ENCODE measurements around the gene CD1D.
"Not testable (repeated sequence)": the region's sequence is repeated elsewhere in the genome, so short reads cannot be mapped to it uniquely, and the experiment has no call there.

The CD1D gene

GRCh38 chr1:158153746-158154444 is 26.8 kb upstream of the CD1D start:
- Mint-ChIP-seq H3K9me3 (no peaks in the 10 kb centered on the region), H3K4me3 (no peak overlapping the region), H3K27me3 (peaks cover 41 to 47% of the 10 kb centered on the region in 2 donors), H3K4me1 (ENCODE audit: low read depth in 2 of 2) (peaks cover 14 to 21% of the 10 kb centered on the region in 2 donors), H3K36me3 (ENCODE audit: insufficient read depth) (peaks cover 7% of the 10 kb centered on the region), H3K27ac (no peak overlapping the region)
- ATAC-seq (replicated peaks), result no peak
- no peak for DNase-seq

DNA sequence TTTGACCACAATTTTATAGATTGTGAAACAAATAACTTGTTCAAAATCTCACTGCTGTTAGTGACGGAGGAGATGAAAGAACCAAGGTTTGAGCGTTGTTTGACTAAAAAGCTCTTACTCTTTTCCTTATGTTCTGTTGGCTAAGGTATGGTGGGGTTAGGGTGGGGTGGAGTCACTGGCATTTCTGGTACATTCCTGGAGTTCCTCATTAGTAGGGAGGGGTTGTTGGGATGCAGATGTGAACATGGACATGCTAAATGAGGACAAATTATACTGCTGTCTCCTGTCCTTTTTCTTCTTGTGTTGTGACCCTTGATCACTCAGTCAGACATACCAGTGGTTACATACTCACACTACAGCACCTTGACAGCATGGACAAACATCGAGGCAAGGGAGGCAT is 26.2 kb upstream of the CD1D start:
- no peak for ATAC-seq (replicated peaks)
- peaks cover 4% of the 10 kb centered on the region for H3K36me3 Mint-ChIP-seq (ENCODE audit: insufficient read depth)
- DNase-seq, result no peak
- H3K4me1 Mint-ChIP-seq (ENCODE audit: low read depth in 2 of 2), result peaks cover 10 to 15% of the 10 kb centered on the region in 2 donors
- no peak overlapping the region for H3K27ac Mint-ChIP-seq
- no peaks in the 10 kb centered on the region for H3K9me3 Mint-ChIP-seq
- H3K4me3 Mint-ChIP-seq, result no peak overlapping the region
- peaks cover 41 to 49% of the 10 kb centered on the region in 2 donors for H3K27me3 Mint-ChIP-seq

GRCh38 chr1:158155673-158156072 is 25.0 kb upstream of the CD1D start:
- DNase-seq (no peak), ATAC-seq (replicated peaks) (no peak)
- Mint-ChIP-seq H3K27ac (no peak overlapping the region), H3K4me1 (ENCODE audit: low read depth in 2 of 2) (peaks cover under 1 to 3% of the 10 kb centered on the region in 2 donors), H3K9me3 (no peaks in the 10 kb centered on the region), H3K4me3 (no peak overlapping the region), H3K27me3 (peaks cover 47 to 57% of the 10 kb centered on the region in 2 donors), H3K36me3 (ENCODE audit: insufficient read depth) (no peaks in the 10 kb centered on the region)

- Mint-ChIP-seq H3K36me3 (ENCODE audit: insufficient read depth) (no peaks in the 10 kb centered on the region), H3K27ac (no peak overlapping the region), H3K27me3 (peaks cover 70 to 83% of the 10 kb centered on the region in 2 donors), H3K4me3 (no peak overlapping the region), H3K9me3 (no peaks in the 10 kb centered on the region), H3K4me1 (ENCODE audit: low read depth in 2 of 2) (no peaks in the 10 kb centered on the region)
- ATAC-seq (replicated peaks) (no peak), DNase-seq (no peak)
Measured at GRCh38 chr1:158159597-158159996, 21.1 kb upstream of the CD1D start.

DNA sequence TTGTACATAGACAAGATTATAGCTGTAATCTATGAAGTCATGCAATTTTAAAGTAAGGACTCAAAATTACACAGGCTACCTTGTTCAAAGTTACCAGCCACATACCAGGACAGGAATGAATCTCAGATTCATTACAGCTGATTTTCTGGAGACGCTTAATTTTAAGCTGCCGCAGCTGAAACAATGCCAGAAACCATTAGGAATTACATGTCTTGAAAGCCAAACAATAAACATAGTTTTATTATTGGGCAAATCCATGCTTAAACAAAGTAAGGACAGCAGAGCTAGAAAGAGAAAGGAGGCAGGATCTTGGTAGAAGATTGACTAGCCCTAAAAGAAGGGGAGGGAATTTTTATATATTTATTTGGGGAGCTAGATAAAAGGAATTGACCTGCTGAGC is 19.2 kb upstream of the CD1D start:
- Mint-ChIP-seq H3K4me3 (no peak overlapping the region), H3K9me3 (no peaks in the 10 kb centered on the region), H3K27ac (no peak overlapping the region), H3K4me1 (ENCODE audit: low read depth in 2 of 2) (no peaks in the 10 kb centered on the region), H3K36me3 (ENCODE audit: insufficient read depth) (no peaks in the 10 kb centered on the region), H3K27me3 (peaks cover 79 to 83% of the 10 kb centered on the region in 2 donors)
- ATAC-seq (replicated peaks) (no peak), DNase-seq (no peak)

GRCh38 chr1:158163000-158163947 is 17.4 kb upstream of the CD1D start:
- Mint-ChIP-seq H3K4me3 (no peak overlapping the region), H3K27ac (no peak overlapping the region), H3K36me3 (ENCODE audit: insufficient read depth) (no peaks in the 10 kb centered on the region), H3K9me3 (no peaks in the 10 kb centered on the region), H3K4me1 (ENCODE audit: low read depth in 2 of 2) (no peaks in the 10 kb centered on the region), H3K27me3 (peaks cover 73 to 83% of the 10 kb centered on the region in 2 donors)
- no peak for ATAC-seq (replicated peaks)
- DNase-seq, result no peak

DNA sequence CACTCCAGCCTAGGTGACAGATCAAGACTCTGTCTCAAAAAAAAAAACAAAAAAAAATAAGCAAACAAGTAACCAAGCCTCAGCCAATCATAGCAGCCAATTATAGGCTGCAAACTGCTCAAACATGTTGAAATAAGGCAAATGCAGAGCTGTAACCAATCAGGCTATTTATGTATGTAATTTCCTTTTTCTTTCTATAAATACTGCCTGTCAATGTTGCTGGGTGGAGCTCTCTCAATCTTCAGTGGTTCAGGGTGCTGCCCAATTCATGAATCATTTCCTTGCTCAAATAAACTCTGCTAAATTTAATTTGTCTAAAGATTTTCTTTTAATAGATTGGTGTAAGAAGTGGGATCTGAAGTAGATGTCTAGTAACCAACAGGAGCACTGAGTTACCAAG is 11.6 kb upstream of the CD1D start:
- no peak for DNase-seq
- Mint-ChIP-seq H3K9me3 (no peaks in the 10 kb centered on the region), H3K27ac (no peak overlapping the region), H3K4me3 (no peak overlapping the region), H3K4me1 (ENCODE audit: low read depth in 2 of 2) (no peaks in the 10 kb centered on the region), H3K36me3 (ENCODE audit: insufficient read depth) (no peaks in the 10 kb centered on the region), H3K27me3 (peaks cover 54 to 60% of the 10 kb centered on the region in 2 donors)
- no peak for ATAC-seq (replicated peaks)

DNA sequence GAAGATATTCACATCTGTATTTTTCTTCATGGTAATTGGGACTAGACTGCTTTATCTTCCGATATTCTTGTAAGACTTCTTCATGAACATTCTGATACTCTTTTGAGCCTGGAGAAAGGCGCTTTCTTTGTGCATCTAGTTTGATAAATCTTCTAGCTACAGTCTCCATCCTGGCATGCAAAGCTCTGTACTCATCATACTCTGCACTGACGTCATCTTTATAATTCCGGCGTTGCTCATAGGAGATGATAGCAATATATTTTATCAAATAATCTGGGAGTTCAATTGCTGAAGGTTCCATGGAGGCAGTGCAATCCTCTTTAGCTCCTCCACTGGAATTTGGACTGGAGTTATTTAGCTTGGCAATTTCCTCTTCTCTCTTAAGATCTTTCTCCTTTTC is 4.8 kb upstream of the CD1D start:
- H3K27ac Mint-ChIP-seq; H3K4me1 Mint-ChIP-seq (ENCODE audit: low read depth in 2 of 2); H3K36me3 Mint-ChIP-seq (ENCODE audit: insufficient read depth); H3K9me3 Mint-ChIP-seq; DNase-seq; ATAC-seq (replicated peaks); H3K4me3 Mint-ChIP-seq: not testable (repeated sequence)
- peaks cover 69 to 76% of the 10 kb centered on the region in 2 donors for H3K27me3 Mint-ChIP-seq

GRCh38 chr1:158176399-158176798 is 4.3 kb upstream of the CD1D start:
- H3K9me3 Mint-ChIP-seq, result no peaks in the 10 kb centered on the region
- DNase-seq (no peak), ATAC-seq (replicated peaks) (no peak)
- no peak overlapping the region for H3K4me3 Mint-ChIP-seq
- H3K4me1 Mint-ChIP-seq (ENCODE audit: low read depth in 2 of 2), result peaks cover 5 to 10% of the 10 kb centered on the region in 2 donors
- H3K27me3 Mint-ChIP-seq, result peaks cover 71 to 80% of the 10 kb centered on the region in 2 donors
- no peak overlapping the region for H3K27ac Mint-ChIP-seq
- H3K36me3 Mint-ChIP-seq (ENCODE audit: insufficient read depth), result no peaks in the 10 kb centered on the region

DNA sequence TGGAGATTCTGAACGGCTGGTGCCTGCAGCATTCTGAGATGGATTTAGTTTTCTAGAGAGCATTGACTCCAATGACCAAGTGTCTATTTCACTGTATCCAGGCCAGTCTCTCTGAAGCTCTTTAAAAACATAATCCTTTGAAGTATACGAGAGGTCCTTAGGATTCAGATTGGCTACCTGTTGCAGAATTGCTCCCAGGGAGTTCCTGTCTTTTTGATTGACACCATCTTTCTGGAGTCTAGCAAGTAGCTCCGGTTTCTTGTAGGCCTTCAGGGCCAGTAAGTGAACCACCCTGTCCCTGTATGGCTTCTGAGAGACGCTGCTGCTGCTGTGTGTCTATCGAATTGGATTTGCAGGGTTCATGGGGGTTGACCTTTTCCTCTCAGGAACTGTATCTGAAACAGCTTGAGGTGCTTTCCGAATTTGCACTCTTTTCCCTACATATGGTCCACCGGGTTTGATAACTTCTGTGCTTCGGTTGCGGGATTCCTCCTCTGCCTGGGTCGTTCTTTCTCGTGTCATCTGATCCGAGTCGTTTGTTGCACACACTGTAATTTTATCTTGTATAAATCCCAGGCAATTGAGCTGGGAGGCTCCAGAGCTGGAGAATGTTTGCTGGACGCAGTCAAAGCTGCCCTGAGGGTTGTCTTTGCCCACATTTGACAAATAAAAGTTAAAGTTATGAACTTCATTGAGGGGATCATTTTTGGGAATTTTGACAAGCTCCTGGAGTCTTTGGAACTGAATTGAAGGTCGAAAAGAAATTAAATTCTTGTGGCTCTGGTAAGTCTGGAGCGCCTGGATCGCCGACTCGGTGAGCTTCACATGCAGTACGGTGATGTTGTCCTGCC is 3.6 kb upstream of the CD1D start:
- H3K4me3 Mint-ChIP-seq; ATAC-seq (replicated peaks); H3K9me3 Mint-ChIP-seq; H3K36me3 Mint-ChIP-seq (ENCODE audit: insufficient read depth); H3K27ac Mint-ChIP-seq; DNase-seq: not testable (repeated sequence)
- peaks cover 9 to 10% of the 10 kb centered on the region in 2 donors for H3K4me1 Mint-ChIP-seq (ENCODE audit: low read depth in 2 of 2)
- H3K27me3 Mint-ChIP-seq, result peaks cover 77 to 87% of the 10 kb centered on the region in 2 donors

- no peak for DNase-seq
- H3K27me3 Mint-ChIP-seq, result peaks cover 82 to 91% of the 10 kb centered on the region in 2 donors
- H3K4me3 Mint-ChIP-seq, result peak overlapping the region in 1 of 2 donors; percentile 9
- ATAC-seq (replicated peaks), result peak; percentile 53
- H3K4me1 Mint-ChIP-seq (ENCODE audit: low read depth in 2 of 2), result peaks cover 9 to 10% of the 10 kb centered on the region in 2 donors
- no peak overlapping the region for H3K27ac Mint-ChIP-seq
- no peaks in the 10 kb centered on the region for H3K36me3 Mint-ChIP-seq (ENCODE audit: insufficient read depth)
- no peaks in the 10 kb centered on the region for H3K9me3 Mint-ChIP-seq
Measured at GRCh38 chr1:158177700-158178450, 2.8 kb upstream of the CD1D start.

GRCh38 chr1:158179301-158180041 is 1.2 kb upstream of the CD1D start:
- Mint-ChIP-seq H3K9me3 (no peaks in the 10 kb centered on the region), H3K4me3 (peak overlapping the region in 1 of 2 donors; percentile 17), H3K36me3 (ENCODE audit: insufficient read depth) (no peaks in the 10 kb centered on the region), H3K27ac (no peak overlapping the region), H3K4me1 (ENCODE audit: low read depth in 2 of 2) (peaks cover 9 to 10% of the 10 kb centered on the region in 2 donors), H3K27me3 (peaks cover 80 to 93% of the 10 kb centered on the region in 2 donors)
- DNase-seq (no peak), ATAC-seq (replicated peaks) (peak; percentile 49)

All from effector memory CD8-positive, alpha-beta T cell (primary cell).